SK-N-SH (cell line): ENCODE measurements around the gene DUOX2. TPM values are rescaled to one million over a fixed set of nuclear protein-coding genes. Genes with fewer than 3 reads are reported as not detected.

Experiments used
- CTCF ChIA-PET: fragments of 300-600, 350-600 bp; formaldehyde crosslinking; extraction: SDS; loops from one replicate; lab custom pipeline; 2021; lab: Yijun Ruan, JAX
- POLR2A ChIA-PET: fragments of 350-600 bp; sonication (Branson Sonifier 250); formaldehyde crosslinking; extraction: SDS; loops from one replicate; lab custom pipeline; 2020; ENCODE audit warnings: antibody characterized with exemption, inconsistent platforms; lab: Yijun Ruan, JAX
- DNase-seq: peaks from one replicate; pipeline ENCODE4 v3.0.0; 2012
- H2AFZ ChIP-seq: fragments of 200-600 bp; sonication (generic); 2 replicates; pipeline ENCODE4 v1.8.1; 2016; ENCODE audit warnings: antibody characterized with exemption, mild to moderate bottlenecking, low read depth
- H3F3A ChIP-seq: fragments of 200-600 bp; sonication (generic); replicated peaks from 2 replicates; pipeline ENCODE3; 2016; ENCODE audit warnings: antibody characterized with exemption, mild to moderate bottlenecking; ENCODE audit not compliant: insufficient read depth
- H3K27ac ChIP-seq, 2 experiments: fragments of 200-500 bp in 1 of 2; fragments of 200-600 bp in 1 of 2; sonication (Bioruptor generic) in 1 of 2; sonication (generic), shearing (Covaris generic) in 1 of 2; 2 replicates each; pipeline versions ENCODE4 v1.5.1 to v1.6.1; 2014 to 2016; ENCODE audit warnings: low read depth in 2 of 2, inconsistent platforms in 1 of 2, low read length in 1 of 2, mild to moderate bottlenecking in 1 of 2, mixed read lengths in 1 of 2
- H3K27me3 ChIP-seq: fragments of 200-600 bp; sonication (generic), shearing (Covaris generic); 2 replicates; pipeline ENCODE4 v1.6.1; 2016; ENCODE audit warnings: mixed run types; ENCODE audit not compliant: insufficient read depth
- H3K36me3 ChIP-seq, 2 experiments: fragments of 200-500 bp in 1 of 2; fragments of 200-600 bp in 1 of 2; sonication (Bioruptor generic) in 1 of 2; sonication (generic) in 1 of 2; replicated peaks in 1 of 2; 2 replicates each; pipeline versions ENCODE3 to v1.5.1; 2014 to 2016; ENCODE audit warnings: low read length in 1 of 2, mild to moderate bottlenecking in 1 of 2; ENCODE audit not compliant: insufficient read depth in 2 of 2, control insufficient read depth in 1 of 2
- H3K4me1 ChIP-seq, 2 experiments: fragments of 200-500 bp in 1 of 2; fragments of 200-600 bp in 1 of 2; sonication (Bioruptor generic) in 1 of 2; sonication (generic), shearing (Covaris generic) in 1 of 2; 2 replicates each; pipeline versions ENCODE4 v1.5.1 to v1.6.1; 2014 to 2016; ENCODE audit warnings: low read depth in 1 of 2, low read length in 1 of 2, mixed run types in 1 of 2; ENCODE audit not compliant: insufficient read depth in 2 of 2, control insufficient read depth in 1 of 2
- H3K4me2 ChIP-seq: fragments of 200-600 bp; sonication (generic), shearing (Covaris generic); 2 replicates; pipeline ENCODE4 v1.6.1; 2017; ENCODE audit warnings: mixed run types
- H3K4me3 ChIP-seq, 2 experiments: fragments of 200-500 bp in 1 of 2; fragments of 200-600 bp in 1 of 2; sonication (Bioruptor generic) in 1 of 2; sonication (generic), shearing (Covaris generic) in 1 of 2; 2 replicates each; pipeline versions ENCODE4 v1.5.1 to v1.8.1; 2014 to 2016; ENCODE audit warnings: low read depth in 2 of 2, inconsistent platforms in 1 of 2, low read length in 1 of 2, mild to moderate bottlenecking in 1 of 2, mixed read lengths in 1 of 2, moderate library complexity in 1 of 2
- H3K79me2 ChIP-seq: fragments of 200-600 bp; sonication (generic); 2 replicates; pipeline ENCODE4 v1.8.1; 2017; ENCODE audit warnings: mild to moderate bottlenecking; ENCODE audit not compliant: insufficient read depth
- H3K9ac ChIP-seq: fragments of 200-600 bp; sonication (generic); 2 replicates; pipeline ENCODE4 v1.6.1; 2017; ENCODE audit warnings: mixed run types
- H3K9me2 ChIP-seq: fragments of 200-600 bp; sonication (generic); 2 replicates; pipeline ENCODE4 v1.6.1; 2017; ENCODE audit warnings: mixed run types
- H3K9me3 ChIP-seq: fragments of 200-600 bp; sonication (generic); 2 replicates; pipeline ENCODE4 v1.6.1; 2017; ENCODE audit warnings: mixed run types, mild to moderate bottlenecking, moderate library complexity
- H4K20me1 ChIP-seq: fragments of 200-600 bp; sonication (generic); 2 replicates; pipeline ENCODE4 v1.6.1; 2017; ENCODE audit warnings: mild to moderate bottlenecking, mixed run types; ENCODE audit not compliant: insufficient read depth
- CHD2 ChIP-seq: fragments of 150-350 bp; IDR thresholded peaks from 2 replicates; pipeline ENCODE4 v1.6.1; 2018; ENCODE audit warnings: low read length; ENCODE audit not compliant: partially characterized antibody
- FOSL2 ChIP-seq: IDR thresholded peaks from 2 replicates; pipeline ENCODE4 v1.4.0; 2012; ENCODE audit warnings: low read depth, mild to moderate bottlenecking, moderate library complexity, borderline replicate concordance
- FOXJ3 ChIP-seq: sonication (generic); formaldehyde crosslinking; IDR thresholded peaks from 2 replicates; pipeline ENCODE4 v1.5.1; 2020; ENCODE audit warnings: mild to moderate bottlenecking, missing genetic modification reagents
- GATA2 ChIP-seq: sonication (generic); formaldehyde crosslinking; IDR thresholded peaks from 2 replicates; pipeline ENCODE4 v1.5.0; 2020; ENCODE audit warnings: mild to moderate bottlenecking, missing genetic modification reagents
- MEF2A ChIP-seq: IDR thresholded peaks from 2 replicates; pipeline ENCODE4 v1.4.0; 2012; ENCODE audit warnings: low read depth, borderline replicate concordance
- NFIC ChIP-seq: IDR thresholded peaks from 2 replicates; pipeline ENCODE4 v1.4.0; 2012; ENCODE audit warnings: borderline replicate concordance
- RAD21 ChIP-seq: IDR thresholded peaks from 2 replicates; pipeline ENCODE4 v1.6.1; 2012; ENCODE audit warnings: mild to moderate bottlenecking, low read length
- RXRA ChIP-seq: IDR thresholded peaks from 2 replicates; pipeline ENCODE4 v1.4.0; 2012; ENCODE audit warnings: low read depth, mild to moderate bottlenecking, borderline replicate concordance
- TAF1 ChIP-seq: IDR thresholded peaks from 2 replicates; pipeline ENCODE4 v1.6.1; 2012; ENCODE audit warnings: low read depth, mild to moderate bottlenecking, low read length, moderate library complexity, borderline replicate concordance
- USF2 ChIP-seq: fragments of 150-350 bp; IDR thresholded peaks from 2 replicates; pipeline ENCODE4 v1.6.1; 2017; ENCODE audit warnings: antibody characterized with exemption, low read length, low read depth, borderline replicate concordance
- WGBS: methylation state at CpG from one replicate; pipeline ENCODE4 v1.1.6; 2017; ENCODE audit warnings: low lambda C conversion rate; 5-methylcytosine and 5-hydroxymethylcytosine counted together
- polyA plus RNA-seq, 3 experiments: library from polyadenylated mRNA; depleted of rRNA; stranded (reverse); fragments of >200 nt; gene quantifications; 2 replicates each; pipeline ENCODE4 v1.2.3, GENCODE V29; 2012
- TF ChIP-seq, protein P1 (sequence below): IDR thresholded peaks from 2 replicates; pipeline ENCODE4 v1.4.0; 2012; ENCODE audit warnings: low read depth, borderline replicate concordance
- TF ChIP-seq, protein P2 (sequence below): fragments of 150-350 bp; IDR thresholded peaks from 2 replicates; pipeline ENCODE4 v1.6.1; 2016; ENCODE audit warnings: mild to moderate bottlenecking, low read depth, low read length
- TF ChIP-seq, protein P3 (sequence below): IDR thresholded peaks from 2 replicates; pipeline ENCODE4 v1.4.0; 2012; ENCODE audit warnings: low read depth, borderline replicate concordance

Gene DUOX2
- polyA plus RNA-seq, 1 of the 3 experiments (the other 2 are of a cell fraction): not detected

DNA sequence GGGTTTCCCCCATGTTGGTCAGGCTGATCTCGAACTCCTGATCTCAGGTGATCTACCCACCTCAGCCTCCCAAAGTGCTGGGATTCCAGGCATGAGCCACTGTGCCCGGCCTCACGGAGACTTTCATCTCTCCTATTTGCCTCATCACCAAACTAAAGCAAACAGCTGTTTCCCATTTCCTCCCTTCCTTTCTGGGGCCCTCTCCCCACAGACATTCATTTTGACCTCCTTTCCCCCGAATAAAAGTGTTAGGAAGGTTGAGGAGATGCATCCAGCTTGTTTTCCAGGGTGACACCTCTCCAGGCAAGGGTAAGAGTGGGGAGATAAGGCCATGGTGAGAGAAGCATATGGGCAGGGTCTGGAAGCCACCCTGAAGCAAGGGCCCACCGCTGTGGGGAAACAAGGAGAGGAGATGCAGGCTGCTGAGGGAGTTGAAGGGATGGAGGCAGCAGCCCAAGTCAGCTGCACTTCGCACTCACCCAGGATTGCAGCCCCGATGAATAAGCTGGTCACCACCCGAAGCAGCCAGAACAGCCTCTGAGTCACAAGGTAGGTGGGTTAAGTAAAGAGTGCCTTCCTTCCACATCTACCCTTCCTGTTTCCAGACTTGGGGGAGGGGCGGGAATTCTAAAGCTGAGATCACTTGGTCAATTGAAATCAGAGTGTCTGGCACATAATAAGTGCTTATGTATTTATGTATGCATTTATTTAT is 7.9 kb upstream of the DUOX2 start:
- POLR2A ChIA-PET: interaction anchor here (0.6 kb wide), 1 partner anchor 64 kb away, joined by 5 read pairs; no protein-coding TSS in a partner anchor
- no peak overlapping the region for H3K4me3 ChIP-seq
- no peaks in the 10 kb centered on the region for H4K20me1 ChIP-seq
- H2AFZ ChIP-seq: peak overlapping the region; percentile 64; the same call in 1 of the 2 replicates
- peak overlapping the region; percentile 54; the same call in 1 of the 2 replicates for H3K4me2 ChIP-seq
- H3K9me2 ChIP-seq: no peaks in the 10 kb centered on the region
- peak overlapping the region; percentile 14; the same call in 1 of the 2 replicates for H3K9ac ChIP-seq
- no peaks in the 10 kb centered on the region for H3K36me3 ChIP-seq
- peaks cover 10% of the 10 kb centered on the region; the same call in 1 of the 2 replicates for H3K27me3 ChIP-seq
- no peaks in the 10 kb centered on the region for H3K79me2 ChIP-seq
- H3K9me3 ChIP-seq: no peaks in the 10 kb centered on the region
- H3K4me1 ChIP-seq: peaks cover 6 to 8% of the 10 kb centered on the region in 2 experiments; a peak in 3 of 4 replicates
- TF ChIP-seq NFIC (no peak), FOSL2 (0 out of 2 replicates have a peak, but pooled peaks have one; percentile 19)
- CTCF ChIA-PET: interaction anchor here (0.6 to 1.7 kb wide), 6 partner anchors 9 to 336 kb away, joined by 3 to 6 read pairs (median 4); no protein-coding TSS in a partner anchor
- no peak for DNase-seq
- no peaks in the 10 kb centered on the region for H3F3A ChIP-seq
- 61% methylated on average over 8 of the region's 9 CpGs for WGBS
- H3K27ac ChIP-seq: no peak overlapping the region

GRCh38 chr15:45121020-45121419 is 7.0 kb upstream of the DUOX2 start:
- Histone ChIP-seq H3K27ac (no peak overlapping the region), H3K4me3 (no peak overlapping the region), H3K27me3 (peaks cover 10% of the 10 kb centered on the region; the same call in 1 of the 2 replicates), H4K20me1 (no peaks in the 10 kb centered on the region), H3K4me2 (no peak overlapping the region), H3K9me3 (no peaks in the 10 kb centered on the region), H3F3A (no peaks in the 10 kb centered on the region), H3K36me3 (no peaks in the 10 kb centered on the region)
- ChIA-PET POLR2A (interaction anchor here (0.6 kb wide), 1 partner anchor 65 kb away, joined by 5 read pairs; no protein-coding TSS in a partner anchor), CTCF (interaction anchor here (0.6 to 1.6 kb wide), 7 partner anchors 9 to 152 kb away, joined by 3 to 5 read pairs (median 3); no protein-coding TSS in a partner anchor)
- DNase-seq: no peak
- WGBS: 92% methylated on average over 3 of the region's 3 CpGs
- no peak for TF ChIP-seq RXRA
- TF ChIP-seq, protein P1, sequence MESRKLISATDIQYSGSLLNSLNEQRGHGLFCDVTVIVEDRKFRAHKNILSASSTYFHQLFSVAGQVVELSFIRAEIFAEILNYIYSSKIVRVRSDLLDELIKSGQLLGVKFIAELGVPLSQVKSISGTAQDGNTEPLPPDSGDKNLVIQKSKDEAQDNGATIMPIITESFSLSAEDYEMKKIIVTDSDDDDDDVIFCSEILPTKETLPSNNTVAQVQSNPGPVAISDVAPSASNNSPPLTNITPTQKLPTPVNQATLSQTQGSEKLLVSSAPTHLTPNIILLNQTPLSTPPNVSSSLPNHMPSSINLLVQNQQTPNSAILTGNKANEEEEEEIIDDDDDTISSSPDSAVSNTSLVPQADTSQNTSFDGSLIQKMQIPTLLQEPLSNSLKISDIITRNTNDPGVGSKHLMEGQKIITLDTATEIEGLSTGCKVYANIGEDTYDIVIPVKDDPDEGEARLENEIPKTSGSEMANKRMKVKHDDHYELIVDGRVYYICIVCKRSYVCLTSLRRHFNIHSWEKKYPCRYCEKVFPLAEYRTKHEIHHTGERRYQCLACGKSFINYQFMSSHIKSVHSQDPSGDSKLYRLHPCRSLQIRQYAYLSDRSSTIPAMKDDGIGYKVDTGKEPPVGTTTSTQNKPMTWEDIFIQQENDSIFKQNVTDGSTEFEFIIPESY: no peak
- no peak for TF ChIP-seq CHD2
- TF ChIP-seq NFIC: no peak
- no peak for TF ChIP-seq GATA2 (CRISPR knock-in tag)
- TF ChIP-seq MEF2A: no peak
- TF ChIP-seq TAF1: no peak
- TF ChIP-seq, protein P2, sequence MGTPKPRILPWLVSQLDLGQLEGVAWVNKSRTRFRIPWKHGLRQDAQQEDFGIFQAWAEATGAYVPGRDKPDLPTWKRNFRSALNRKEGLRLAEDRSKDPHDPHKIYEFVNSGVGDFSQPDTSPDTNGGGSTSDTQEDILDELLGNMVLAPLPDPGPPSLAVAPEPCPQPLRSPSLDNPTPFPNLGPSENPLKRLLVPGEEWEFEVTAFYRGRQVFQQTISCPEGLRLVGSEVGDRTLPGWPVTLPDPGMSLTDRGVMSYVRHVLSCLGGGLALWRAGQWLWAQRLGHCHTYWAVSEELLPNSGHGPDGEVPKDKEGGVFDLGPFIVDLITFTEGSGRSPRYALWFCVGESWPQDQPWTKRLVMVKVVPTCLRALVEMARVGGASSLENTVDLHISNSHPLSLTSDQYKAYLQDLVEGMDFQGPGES: no peak
- no peak for TF ChIP-seq USF2
- TF ChIP-seq RAD21: no peak
- TF ChIP-seq, protein P3, sequence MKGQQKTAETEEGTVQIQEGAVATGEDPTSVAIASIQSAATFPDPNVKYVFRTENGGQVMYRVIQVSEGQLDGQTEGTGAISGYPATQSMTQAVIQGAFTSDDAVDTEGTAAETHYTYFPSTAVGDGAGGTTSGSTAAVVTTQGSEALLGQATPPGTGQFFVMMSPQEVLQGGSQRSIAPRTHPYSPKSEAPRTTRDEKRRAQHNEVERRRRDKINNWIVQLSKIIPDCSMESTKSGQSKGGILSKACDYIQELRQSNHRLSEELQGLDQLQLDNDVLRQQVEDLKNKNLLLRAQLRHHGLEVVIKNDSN: no peak
- no peak for TF ChIP-seq FOXJ3 (CRISPR knock-in tag)
- TF ChIP-seq, all 33 proteins: peak for 0
- Histone ChIP-seq H3K4me1 (peaks cover 6 to 8% of the 10 kb centered on the region in 2 experiments; a peak in 3 of 4 replicates), H2AFZ (no peak overlapping the region), H3K79me2 (no peaks in the 10 kb centered on the region), H3K9me2 (no peaks in the 10 kb centered on the region), H3K9ac (no peak overlapping the region)
